SHP77 (cell line): ENCODE measurements around the gene AKAP13.
A peak's percentile ranks its signal among the peaks of the same experiment; 100 is the strongest.
"Not testable (repeated sequence)": the region's sequence is repeated elsewhere in the genome, so short reads cannot be mapped to it uniquely, and the experiment has no call there.

Experiments used
- DNase-seq, 2 experiments: peaks; one replicate each; lab custom pipeline; 2025; lab: John Stamatoyannopoulos, UW

Gene AKAP13

DNA sequence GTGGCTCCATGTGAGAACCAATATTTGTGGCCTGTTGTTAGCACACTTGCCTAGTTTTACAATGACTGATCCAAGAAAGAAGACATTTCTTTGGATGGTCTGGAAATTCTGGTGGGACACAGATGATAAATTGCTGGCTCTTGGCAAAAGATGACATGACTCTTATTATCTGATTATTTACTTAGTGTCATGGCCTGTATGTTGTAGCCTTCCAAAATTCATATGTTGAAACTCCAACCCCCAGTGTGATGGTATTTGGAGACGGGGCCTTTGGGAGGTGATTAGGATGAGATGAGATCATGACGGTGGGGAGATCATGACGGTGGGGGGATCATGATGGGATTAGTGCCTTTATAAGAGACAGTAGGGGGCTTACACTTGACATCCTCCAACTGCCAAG is 30.0 kb upstream of the AKAP13 start:
- no peak for DNase-seq

GRCh38 chr15:85351501-85351900 is 28.9 kb upstream of the AKAP13 start:
- not testable (repeated sequence) for DNase-seq

DNA sequence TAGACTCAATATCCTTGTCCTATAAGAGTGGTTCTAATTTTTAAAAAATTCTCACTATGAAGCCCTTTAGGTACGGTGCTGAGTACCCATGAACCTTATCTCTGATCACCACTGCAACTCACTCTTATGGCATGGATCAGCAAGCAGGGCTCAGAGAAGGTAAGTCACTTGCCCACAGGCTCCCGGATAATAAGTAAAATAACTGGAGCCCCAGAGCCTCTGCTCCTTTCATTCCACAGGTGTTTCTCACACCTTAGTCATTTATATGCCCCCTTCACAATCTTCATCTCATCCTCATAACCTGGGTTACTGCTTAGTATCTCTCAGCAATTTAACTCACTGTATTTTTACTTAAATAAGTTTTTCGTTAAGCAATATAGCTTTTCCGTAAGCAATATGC is 28.4 kb upstream of the AKAP13 start:
- DNase-seq: no peak

- DNase-seq: no peak
These were observed 26.9 kb upstream of the AKAP13 start for GRCh38 chr15:85353516-85353915.

GRCh38 chr15:85354461-85354860 is 25.9 kb upstream of the AKAP13 start:
- no peak for DNase-seq

- DNase-seq: no peak
These were observed 25.5 kb upstream of the AKAP13 start for GRCh38 chr15:85354948-85355347.

DNA sequence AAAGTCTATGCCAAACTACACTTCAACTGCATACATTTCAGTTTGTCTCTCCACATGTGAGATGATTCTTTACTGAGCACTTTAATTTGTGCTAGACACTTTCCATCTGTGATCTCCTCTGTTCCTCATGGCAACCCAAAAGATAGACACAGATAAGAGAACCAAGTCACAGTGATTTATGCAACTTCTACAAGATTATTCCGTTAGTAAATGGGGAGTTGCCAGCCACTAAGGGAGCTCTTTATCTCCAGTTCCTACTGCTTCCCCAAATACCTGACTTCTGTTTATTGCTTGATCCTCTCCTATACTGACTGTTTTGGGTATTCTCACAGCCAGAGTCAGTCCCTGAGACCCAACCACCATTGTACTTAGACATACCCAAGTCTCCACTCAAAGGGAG is 24.1 kb upstream of the AKAP13 start:
- no peak for DNase-seq

GRCh38 chr15:85361323-85361722 is 19.1 kb upstream of the AKAP13 start:
- no peak for DNase-seq

- no peak for DNase-seq
These were observed 17.8 kb upstream of the AKAP13 start for GRCh38 chr15:85362436-85363081.

DNA sequence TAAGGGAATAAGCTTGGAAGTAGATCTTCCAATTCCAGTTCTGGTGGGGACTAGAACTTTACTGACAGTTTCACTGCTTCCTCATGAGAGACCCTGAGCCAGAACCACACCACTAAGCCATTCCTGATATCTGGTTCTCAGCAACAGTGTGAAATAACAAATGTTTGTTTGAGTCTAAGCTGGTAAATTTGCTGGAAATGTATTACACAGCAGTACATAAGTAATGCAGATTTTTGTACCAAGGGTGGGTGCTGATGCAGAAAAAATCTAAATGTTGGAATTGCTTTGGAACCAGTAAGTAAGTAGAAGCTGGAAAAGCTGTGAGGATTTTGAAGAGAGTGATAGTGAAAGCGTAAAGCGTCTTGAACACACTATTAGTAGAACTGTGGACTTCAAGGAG is 14.4 kb upstream of the AKAP13 start:
- no peak for DNase-seq

- DNase-seq: no peak
These were observed 12.7 kb upstream of the AKAP13 start for GRCh38 chr15:85367741-85368140.

GRCh38 chr15:85374831-85375230 is 5.6 kb upstream of the AKAP13 start:
- no peak for DNase-seq

DNA sequence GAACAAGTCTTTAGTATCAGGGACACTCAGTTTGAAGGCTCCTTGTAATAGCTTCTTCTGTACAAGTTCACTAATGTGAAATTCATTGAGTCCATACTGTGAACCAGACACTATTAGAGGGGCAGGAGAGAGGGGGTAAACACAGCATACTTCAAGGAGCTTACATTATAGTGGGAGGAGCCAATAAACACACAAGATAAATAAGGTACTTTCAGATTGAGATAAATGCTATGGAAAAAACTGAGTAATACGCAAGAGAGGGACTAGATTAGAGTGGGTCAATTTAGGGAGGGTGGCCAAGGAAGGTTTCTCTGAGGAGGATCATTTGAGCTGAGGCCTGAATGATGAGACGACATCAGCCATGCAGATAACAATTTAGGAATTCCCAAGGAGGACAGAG is 3.1 kb upstream of the AKAP13 start:
- DNase-seq: no peak

DNA sequence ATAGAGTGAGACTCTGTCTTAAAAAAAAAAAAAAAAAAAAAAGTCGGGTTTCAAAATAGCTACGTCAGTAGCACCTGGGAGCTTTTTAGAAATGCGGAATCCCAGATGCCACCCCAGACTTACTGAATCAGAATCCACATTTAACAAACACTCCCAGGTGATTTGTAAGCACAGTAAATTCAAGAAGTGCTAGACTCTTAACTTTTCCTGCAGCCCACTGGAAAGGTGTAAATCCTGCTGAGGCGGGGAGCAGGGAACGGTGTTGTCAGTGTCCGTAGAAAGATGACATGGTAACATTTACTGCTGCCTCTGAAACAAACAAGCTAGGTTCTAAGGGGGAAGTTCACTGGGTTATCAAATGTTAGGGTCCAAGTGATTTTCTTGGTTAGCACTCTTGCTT is 2.4 kb upstream of the AKAP13 start:
- no peak for DNase-seq

DNA sequence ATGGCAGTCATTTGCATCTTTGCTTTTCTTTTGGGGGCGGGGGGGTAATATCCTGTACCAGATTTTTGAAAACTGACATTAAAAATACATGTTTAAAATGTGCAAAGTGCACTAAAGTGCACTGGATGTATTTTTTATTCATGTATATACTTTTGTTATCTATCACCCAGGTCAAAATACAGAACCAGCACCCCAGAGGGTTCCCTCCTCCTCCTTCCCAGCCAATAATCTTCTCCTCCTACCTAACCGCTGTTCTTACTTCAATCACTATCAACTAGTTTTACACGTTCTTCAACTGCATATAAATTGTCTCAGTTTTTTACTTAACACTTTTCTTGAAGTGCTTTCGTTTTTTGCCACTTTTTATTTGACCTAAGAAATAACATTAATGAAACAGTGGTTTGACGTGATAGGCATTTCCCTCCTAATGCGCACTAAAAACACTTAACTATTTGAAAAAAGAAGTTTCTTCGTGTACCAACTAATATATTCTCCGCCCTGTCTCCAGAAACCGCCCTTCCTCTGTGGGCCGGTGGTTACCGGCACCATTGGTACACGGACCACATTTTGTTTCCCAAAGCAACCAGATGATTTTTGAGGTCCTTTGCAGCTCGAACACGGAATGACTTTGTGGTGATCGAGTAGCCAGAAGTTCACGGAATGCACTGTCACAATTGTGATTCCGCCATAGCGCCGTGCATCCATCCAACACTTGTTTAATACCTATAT is 836 bp upstream of the AKAP13 start:
- no peak for DNase-seq

DNA sequence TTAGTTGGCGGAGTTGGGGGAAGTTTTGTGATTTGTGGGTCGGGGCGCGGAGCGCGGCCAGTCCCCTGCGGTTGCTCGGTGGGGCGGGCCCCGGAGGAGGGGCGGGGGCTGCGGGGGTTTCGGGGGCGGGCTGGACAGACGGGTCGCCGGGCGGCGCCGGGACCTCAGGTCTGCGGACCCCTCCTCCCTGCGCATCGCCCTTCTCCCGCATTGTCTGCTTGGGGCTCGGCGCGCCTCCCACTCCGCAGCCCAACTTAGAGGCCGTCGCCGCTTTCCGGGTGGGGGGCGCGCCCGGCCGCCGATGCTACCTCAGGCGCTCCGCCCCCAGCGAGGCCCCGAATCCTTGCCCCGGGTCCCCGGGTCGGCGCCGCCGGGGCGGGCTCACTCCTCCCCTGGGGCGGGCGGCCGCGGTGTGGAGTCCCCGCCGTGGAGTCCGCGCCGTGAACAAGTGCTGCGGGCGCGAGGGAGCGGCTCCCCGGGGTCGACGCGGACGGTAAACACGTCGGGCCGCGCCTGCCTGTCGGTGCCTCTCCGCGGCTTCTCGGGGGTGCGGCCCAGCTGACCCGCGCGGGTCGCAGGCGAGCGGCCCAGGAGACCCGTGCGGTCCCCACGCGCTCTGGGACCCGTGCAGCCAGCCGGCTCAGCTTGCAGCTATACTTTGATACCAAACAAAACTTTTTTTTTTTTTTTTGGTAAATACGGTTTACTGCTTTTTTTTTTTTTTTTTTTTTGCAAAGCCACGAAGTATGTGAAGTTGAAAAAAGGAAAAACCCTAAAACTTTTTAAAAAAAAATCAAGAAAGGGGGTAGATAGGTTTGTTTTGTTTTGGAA is 624 bp downstream of the AKAP13 start:
- DNase-seq: peak in 1 of 2 experiments; percentile 6

GRCh38 chr15:85381850-85382751 is 1.7 kb downstream of the AKAP13 start:
- no peak for DNase-seq

DNA sequence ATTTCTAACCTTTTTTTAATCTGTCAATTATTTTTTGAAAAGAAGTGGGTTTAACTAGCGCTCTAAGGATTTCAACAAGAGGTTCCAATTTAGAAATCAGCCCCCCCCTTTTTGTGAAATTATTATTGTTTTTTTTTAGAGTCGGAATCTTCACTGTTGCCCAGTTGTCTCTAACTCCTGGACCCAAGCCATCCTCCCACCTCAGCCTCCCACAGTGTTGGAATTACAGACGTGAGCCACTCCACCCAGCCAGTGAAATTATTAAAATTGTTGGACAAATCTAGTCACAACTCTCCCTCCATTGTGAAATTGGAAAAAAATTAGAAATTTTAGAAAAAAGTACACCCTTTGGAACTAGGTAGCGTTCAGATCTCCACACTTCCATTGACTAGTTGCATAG is 2.5 kb downstream of the AKAP13 start:
- DNase-seq: no peak

DNA sequence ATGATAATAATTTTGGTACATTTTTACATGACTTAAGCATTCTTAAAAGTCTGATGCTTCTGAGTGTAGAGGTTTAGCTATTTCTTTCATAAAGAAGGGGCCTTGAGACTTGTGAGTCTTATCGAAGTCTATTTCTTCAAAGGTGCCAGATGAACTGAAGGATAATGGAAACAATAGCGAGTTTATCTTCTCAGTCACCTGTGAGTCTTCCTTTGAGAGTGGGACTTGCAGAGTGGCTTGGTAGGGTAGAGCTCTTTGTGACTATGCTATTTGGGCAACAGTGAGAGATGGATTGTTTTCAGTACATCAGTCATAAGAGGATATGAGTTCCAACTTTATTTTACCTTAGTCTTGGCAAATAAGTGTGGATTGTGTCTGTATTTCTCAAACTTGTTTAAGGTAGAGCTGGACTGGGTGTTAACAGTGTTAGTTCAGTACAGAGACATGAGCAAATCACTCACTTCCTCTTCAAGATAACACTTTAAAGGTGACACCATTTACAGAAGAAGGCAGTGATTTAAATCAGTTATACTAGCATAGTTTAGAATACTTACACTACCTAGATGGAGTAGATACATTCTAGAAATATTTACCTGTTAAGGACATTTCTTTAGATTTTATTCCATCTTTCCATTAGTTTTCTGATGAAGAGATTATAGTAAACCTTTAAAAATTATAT is 3.2 kb downstream of the AKAP13 start:
- DNase-seq: no peak

DNA sequence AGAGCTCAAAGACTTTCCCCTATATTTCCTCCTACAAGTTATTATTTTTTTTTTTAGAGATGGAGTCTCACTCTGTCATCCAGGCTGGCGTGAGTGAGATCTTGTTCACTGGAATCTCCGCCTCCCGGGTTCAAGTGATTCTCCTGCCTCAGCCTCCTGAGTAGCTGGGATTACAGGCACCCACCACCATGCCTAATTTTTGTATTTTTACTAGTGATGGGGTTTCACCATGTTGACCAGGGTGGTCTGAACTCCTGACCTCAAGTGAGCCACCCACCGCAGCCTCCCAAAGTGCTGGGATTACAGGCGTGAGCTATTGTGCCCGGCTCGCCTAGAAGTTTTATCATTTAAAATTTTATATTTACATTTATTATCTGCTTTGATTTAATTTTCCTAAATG is 5.9 kb downstream of the AKAP13 start:
- DNase-seq: no peak

- DNase-seq: no peak
These were observed 8.3 kb downstream of the AKAP13 start for GRCh38 chr15:85388566-85389305.
